Skeletal muscle tissue (tissue), 4 donors: ENCODE data around the gene MCM7. TPM values are rescaled to one million over a fixed set of nuclear protein-coding genes. Genes with fewer than 3 reads are reported as not detected.

Source experiments
- H3K27ac ChIP-seq: one replicate; pipeline ENCODE4 v1.7.0; 2013; ENCODE audit warnings: mild to moderate bottlenecking, low read depth, low read length, inconsistent platforms
- H3K27me3 ChIP-seq, 3 donors: one replicate each; pipeline ENCODE4 v1.7.0; 2013; ENCODE audit warnings: low read length in 3 of 3; ENCODE audit not compliant: control insufficient read depth in 3 of 3, insufficient read depth in 3 of 3
- H3K36me3 ChIP-seq, 3 donors: one replicate each; pipeline ENCODE4 v1.7.0; 2013; ENCODE audit warnings: low read length in 3 of 3; ENCODE audit not compliant: control insufficient read depth in 3 of 3, insufficient read depth in 3 of 3
- H3K4me1 ChIP-seq, 3 donors: one replicate each; pipeline ENCODE4 v1.7.0; 2013; ENCODE audit warnings: low read length in 3 of 3, mild to moderate bottlenecking in 3 of 3; ENCODE audit not compliant: control insufficient read depth in 3 of 3, insufficient read depth in 3 of 3
- H3K4me3 ChIP-seq, 3 donors: one replicate each; pipeline ENCODE4 v1.7.0; 2013; ENCODE audit warnings: low read length in 3 of 3
- H3K9ac ChIP-seq, 3 donors: one replicate each; pipeline ENCODE4 v1.7.0; 2013; ENCODE audit warnings: low read length in 3 of 3, mild to moderate bottlenecking in 3 of 3, moderate library complexity in 2 of 3, low read depth in 1 of 3
- H3K9me3 ChIP-seq, 3 donors: one replicate each; pipeline ENCODE4 v1.7.0; 2013; ENCODE audit warnings: low read length in 3 of 3; ENCODE audit not compliant: control insufficient read depth in 3 of 3
- total RNA-seq: library from RNA; depleted of rRNA; stranded (reverse); fragments of >200 nt; gene quantifications from one replicate; pipeline ENCODE4 v1.2.3, GENCODE V29; 2014
- donor health status: Osteomylitis.

The MCM7 gene
- total RNA-seq, 1 donor from 2014 or later: 42.3 TPM

DNA sequence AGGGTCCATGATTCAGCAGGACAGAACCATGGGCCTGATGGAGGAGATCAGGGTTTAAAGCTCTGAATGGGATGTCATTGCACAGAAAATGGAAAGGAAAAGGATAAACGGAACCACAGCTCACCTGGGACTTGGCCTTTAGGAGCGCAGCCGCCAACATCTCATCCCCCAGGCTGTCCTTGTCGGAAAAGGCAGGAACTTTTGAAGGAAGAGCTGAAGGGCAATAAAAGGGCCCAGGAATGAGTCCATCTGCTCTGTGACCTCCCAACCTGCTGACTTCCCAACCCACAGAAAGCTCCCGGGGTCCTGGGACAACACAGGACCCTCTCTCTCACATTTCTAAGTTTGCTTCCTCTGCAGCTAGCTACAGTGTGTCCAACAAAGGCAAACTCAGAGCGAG, 25.8 kb downstream of the MCM7 start:
- peaks cover 22 to 23% (median 23%) of the 10 kb centered on the region in 3 donors for H3K9me3 ChIP-seq
- H3K4me3 ChIP-seq: no peak overlapping the region
- H3K4me1 ChIP-seq: peaks cover 12 to 18% (median 13%) of the 10 kb centered on the region in 3 donors
- no peaks in the 10 kb centered on the region for H3K27me3 ChIP-seq
- peaks cover 73 to 85% (median 76%) of the 10 kb centered on the region in 3 donors for H3K36me3 ChIP-seq
- H3K9ac ChIP-seq: no peak overlapping the region
- H3K27ac ChIP-seq: no peak overlapping the region

DNA sequence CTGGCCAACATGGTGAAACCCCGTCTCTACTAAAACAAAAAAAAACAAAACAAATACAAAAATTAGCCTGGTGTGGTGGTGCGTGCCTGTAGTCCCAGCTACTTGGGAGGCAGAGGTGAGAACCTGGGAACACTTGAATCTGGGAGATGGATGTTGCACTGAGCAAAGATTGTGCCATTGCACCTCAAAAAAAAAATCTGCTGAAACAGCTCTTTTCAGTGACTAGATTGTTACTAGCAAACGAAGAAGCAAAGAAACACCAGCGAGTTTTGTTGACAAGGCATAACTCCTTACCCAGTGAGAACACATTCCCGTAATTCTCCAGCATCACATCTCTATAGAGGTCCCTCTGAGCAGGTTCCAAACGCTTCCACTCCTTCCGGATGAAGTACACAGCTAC, 26.4 kb downstream of the MCM7 start:
- Histone ChIP-seq H3K27ac (no peak overlapping the region), H3K9me3 (peaks cover 23 to 28% (median 27%) of the 10 kb centered on the region in 3 donors), H3K27me3 (no peaks in the 10 kb centered on the region), H3K4me3 (no peak overlapping the region), H3K36me3 (peaks cover 78 to 87% (median 82%) of the 10 kb centered on the region in 3 donors), H3K4me1 (peaks cover 7 to 13% (median 8%) of the 10 kb centered on the region in 3 donors), H3K9ac (no peak overlapping the region)

DNA sequence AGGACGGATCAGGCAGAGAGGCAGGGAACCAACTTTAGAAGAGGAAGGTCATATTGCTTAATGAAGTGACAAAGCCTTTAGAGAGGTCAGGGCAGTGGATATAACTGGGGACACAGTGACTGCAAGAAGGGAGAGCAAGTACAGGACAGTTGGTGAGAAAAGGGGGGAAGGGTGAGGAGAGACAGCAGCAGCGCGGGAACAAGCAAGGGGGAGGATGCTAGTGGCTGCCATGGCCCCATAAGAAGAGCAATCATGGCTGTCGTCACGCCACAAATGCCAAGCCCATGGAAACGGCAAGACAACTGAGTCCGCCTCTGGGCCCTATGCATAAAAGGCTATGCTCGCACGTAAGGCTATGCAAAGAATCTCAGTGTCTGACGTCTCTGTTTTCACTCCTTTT, 28.7 kb downstream of the MCM7 start:
- H3K9me3 ChIP-seq: peaks cover 23 to 30% (median 28%) of the 10 kb centered on the region in 3 donors
- H3K27me3 ChIP-seq: no peaks in the 10 kb centered on the region
- H3K27ac ChIP-seq: no peak overlapping the region
- H3K9ac ChIP-seq: no peak overlapping the region
- H3K36me3 ChIP-seq: peaks cover 76 to 89% (median 77%) of the 10 kb centered on the region in 3 donors
- H3K4me3 ChIP-seq: no peak overlapping the region
- H3K4me1 ChIP-seq: no peaks in the 10 kb centered on the region

DNA sequence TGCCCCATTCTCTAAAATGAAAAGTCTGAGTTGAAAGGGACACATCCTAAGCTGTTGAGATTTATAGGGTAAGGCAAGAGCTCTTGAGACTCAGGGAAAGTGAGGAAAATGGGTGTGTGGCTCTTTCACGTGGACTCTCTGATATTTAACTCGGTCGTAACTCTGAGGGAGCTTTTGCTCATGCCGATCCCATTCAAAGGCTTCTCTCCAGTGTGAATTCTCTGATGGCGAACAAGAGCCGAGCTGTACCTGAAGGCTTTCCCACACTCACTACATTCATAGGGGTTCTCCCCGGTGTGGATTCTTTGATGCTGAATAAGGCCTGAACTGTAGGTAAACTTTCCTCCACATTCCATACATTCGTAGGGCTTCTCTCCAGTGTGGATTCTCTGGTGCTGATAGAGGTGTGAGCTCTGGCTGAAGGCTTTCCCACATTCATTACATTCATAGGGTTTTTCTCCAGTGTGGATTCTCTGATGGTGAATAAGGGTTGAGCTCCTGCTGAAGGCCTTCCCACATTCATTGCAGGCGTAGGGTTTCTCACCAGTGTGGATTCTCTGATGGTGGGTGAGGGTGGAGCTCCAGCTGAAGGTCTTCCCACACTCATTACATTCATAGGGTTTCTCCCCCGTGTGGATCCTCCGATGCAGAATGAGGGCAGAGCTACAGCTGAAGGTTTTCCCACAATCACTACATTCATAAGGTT, 30.0 kb downstream of the MCM7 start:
- H3K9ac ChIP-seq: no peak overlapping the region
- no peaks in the 10 kb centered on the region for H3K27me3 ChIP-seq
- peak overlapping the region in 2 of 3 donors; percentile 24 to 49 for H3K4me3 ChIP-seq
- H3K36me3 ChIP-seq: peaks cover 66 to 77% (median 68%) of the 10 kb centered on the region in 3 donors
- H3K9me3 ChIP-seq: peaks cover 23 to 30% (median 28%) of the 10 kb centered on the region in 3 donors
- H3K4me1 ChIP-seq: no peaks in the 10 kb centered on the region
- no peak overlapping the region for H3K27ac ChIP-seq

DNA sequence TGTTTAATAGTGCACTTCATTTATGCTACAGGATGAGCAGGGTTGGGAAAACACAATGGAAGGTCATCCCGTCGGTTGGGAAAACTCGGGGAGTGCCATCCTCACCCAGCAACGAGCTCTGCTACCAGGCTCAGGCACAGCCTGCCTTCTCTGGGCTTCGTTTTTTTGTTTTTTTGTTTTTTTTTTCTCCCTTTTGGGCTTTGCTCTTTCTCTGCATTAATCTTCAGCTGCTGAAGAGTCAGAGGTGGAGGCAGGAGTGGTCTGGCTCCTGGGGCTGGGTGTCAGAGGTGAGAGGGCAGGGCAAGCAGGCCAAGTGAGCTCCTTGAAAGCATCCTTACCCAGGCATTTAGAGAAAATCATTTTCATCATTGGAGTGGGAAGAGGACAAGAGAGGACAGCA, 31.2 kb downstream of the MCM7 start:
- Histone ChIP-seq H3K27ac (no peak overlapping the region), H3K4me1 (peaks cover 0 to 4% (median 0%) of the 10 kb centered on the region in 3 donors), H3K27me3 (no peaks in the 10 kb centered on the region), H3K9me3 (peaks cover 23 to 30% (median 28%) of the 10 kb centered on the region in 3 donors), H3K4me3 (no peak overlapping the region), H3K36me3 (peaks cover 57 to 65% (median 61%) of the 10 kb centered on the region in 3 donors), H3K9ac (no peak overlapping the region)

DNA sequence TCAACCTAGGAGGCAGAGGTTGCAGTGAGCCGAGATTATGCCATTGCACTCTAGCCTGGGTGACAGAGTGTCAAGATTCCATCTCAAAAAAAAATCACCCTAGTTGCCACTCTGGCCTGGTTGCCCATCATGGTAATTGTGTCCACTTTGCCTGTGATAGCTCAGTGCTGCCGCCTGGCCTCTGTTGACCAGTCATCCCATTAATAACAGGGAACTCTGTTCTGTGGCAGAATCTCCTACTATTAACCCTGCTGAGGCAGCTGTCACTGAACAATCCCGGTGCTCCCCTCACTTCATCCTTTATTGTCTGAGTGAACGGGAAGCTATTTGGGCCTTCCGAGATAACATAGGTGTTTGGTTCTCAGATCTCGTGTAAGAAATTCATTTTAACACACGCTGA, 34.2 kb downstream of the MCM7 start:
- H3K9me3 ChIP-seq: peaks cover 15 to 21% (median 19%) of the 10 kb centered on the region in 3 donors
- no peak overlapping the region for H3K27ac ChIP-seq
- H3K36me3 ChIP-seq: peaks cover 47 to 52% (median 48%) of the 10 kb centered on the region in 3 donors
- peaks cover 0 to 4% (median 0%) of the 10 kb centered on the region in 3 donors for H3K4me1 ChIP-seq
- H3K9ac ChIP-seq: no peak overlapping the region
- H3K4me3 ChIP-seq: no peak overlapping the region
- no peaks in the 10 kb centered on the region for H3K27me3 ChIP-seq

DNA sequence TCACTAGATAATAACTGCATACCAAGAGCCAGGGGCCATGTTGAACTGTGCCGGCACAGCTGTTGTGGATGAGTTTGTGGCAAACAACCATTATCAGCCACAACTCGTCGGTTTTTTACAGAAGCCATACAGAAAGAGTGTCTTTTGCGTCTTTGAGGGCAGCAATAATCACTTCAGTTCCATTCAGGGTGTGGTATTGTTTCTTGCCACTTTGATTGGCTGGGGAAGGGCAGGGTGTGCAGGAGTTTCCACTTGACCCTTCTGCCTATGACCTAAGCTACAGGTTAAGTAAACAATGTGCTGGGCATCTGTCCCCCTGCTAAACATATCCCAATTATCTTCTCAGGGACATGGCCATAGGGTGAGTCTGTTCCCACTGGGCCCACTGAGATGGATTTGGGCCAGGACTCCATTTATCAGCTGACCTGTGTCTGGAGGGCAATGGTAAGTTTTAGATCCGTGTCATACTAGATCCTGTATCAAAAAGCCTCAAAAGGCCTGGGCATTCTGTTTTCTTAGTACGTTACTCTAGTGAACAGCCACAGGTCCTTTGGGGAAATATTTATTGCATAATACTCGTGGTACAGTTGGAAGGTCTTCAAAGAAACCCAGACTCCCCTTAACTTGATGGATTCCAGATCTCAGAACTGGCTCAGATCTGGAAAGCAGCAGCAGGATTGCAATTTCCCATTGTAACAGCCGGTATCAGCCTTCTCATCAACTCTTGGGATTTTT, 35.6 kb downstream of the MCM7 start:
- no peak overlapping the region for H3K9ac ChIP-seq
- H3K4me1 ChIP-seq: peaks cover 0 to 4% (median 0%) of the 10 kb centered on the region in 3 donors
- no peak overlapping the region for H3K4me3 ChIP-seq
- no peak overlapping the region for H3K27ac ChIP-seq
- H3K27me3 ChIP-seq: no peaks in the 10 kb centered on the region
- peaks cover 3 to 9% (median 8%) of the 10 kb centered on the region in 3 donors for H3K9me3 ChIP-seq
- H3K36me3 ChIP-seq: peaks cover 35 to 45% (median 40%) of the 10 kb centered on the region in 3 donors

DNA sequence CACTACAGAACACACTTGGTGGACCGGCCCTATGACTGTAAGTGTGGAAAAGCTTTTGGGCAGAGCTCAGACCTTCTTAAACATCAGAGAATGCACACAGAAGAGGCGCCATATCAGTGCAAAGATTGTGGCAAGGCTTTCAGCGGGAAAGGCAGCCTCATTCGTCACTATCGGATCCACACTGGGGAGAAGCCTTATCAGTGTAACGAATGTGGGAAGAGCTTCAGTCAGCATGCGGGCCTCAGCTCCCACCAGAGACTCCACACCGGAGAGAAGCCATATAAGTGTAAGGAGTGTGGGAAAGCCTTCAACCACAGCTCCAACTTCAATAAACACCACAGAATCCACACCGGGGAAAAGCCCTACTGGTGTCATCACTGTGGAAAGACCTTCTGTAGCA, 37.0 kb downstream of the MCM7 start:
- no peaks in the 10 kb centered on the region for H3K9me3 ChIP-seq
- no peak overlapping the region for H3K27ac ChIP-seq

DNA sequence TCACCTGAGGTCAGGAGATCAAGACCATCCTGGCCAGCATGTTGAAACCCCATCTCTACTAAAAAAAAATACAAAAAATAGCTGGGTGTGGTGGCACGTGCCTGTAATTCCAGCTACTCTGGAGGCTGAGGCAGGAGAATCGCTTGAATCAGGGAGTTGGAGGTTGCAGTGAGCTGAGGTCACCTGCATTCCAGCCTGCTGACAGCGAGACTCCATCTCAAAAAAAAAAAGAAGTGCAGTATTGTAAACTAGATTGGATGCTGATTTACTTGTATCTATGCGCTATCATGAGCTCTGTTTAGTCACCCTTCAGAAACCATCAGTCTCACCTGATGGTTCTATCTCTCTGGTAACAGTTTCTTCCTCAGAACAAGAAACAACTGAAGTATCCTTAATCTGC, 37.8 kb downstream of the MCM7 start:
- Histone ChIP-seq H3K27me3 (no peaks in the 10 kb centered on the region), H3K9me3 (no peaks in the 10 kb centered on the region), H3K9ac (no peak overlapping the region), H3K36me3 (peaks cover 30 to 45% (median 39%) of the 10 kb centered on the region in 3 donors), H3K4me3 (no peak overlapping the region), H3K27ac (no peak overlapping the region), H3K4me1 (peaks cover 0 to 4% (median 0%) of the 10 kb centered on the region in 3 donors)

More for the DNA sequence above, 37.0 kb downstream of the MCM7 start:
- Histone ChIP-seq H3K27me3 (no peaks in the 10 kb centered on the region), H3K36me3 (peaks cover 29 to 39% (median 32%) of the 10 kb centered on the region in 3 donors), H3K4me1 (peaks cover 0 to 4% (median 0%) of the 10 kb centered on the region in 3 donors), H3K9ac (no peak overlapping the region), H3K4me3 (no peak overlapping the region)
